ENCODE results near the gene TMEM229B. TPM values are rescaled to one million over a fixed set of nuclear protein-coding genes. Genes with fewer than 3 reads are reported as not detected.

TMEM229B gene
- total RNA-seq, 2 experiments from 2014 or later: 3.9 to 11.7 TPM

DNA sequence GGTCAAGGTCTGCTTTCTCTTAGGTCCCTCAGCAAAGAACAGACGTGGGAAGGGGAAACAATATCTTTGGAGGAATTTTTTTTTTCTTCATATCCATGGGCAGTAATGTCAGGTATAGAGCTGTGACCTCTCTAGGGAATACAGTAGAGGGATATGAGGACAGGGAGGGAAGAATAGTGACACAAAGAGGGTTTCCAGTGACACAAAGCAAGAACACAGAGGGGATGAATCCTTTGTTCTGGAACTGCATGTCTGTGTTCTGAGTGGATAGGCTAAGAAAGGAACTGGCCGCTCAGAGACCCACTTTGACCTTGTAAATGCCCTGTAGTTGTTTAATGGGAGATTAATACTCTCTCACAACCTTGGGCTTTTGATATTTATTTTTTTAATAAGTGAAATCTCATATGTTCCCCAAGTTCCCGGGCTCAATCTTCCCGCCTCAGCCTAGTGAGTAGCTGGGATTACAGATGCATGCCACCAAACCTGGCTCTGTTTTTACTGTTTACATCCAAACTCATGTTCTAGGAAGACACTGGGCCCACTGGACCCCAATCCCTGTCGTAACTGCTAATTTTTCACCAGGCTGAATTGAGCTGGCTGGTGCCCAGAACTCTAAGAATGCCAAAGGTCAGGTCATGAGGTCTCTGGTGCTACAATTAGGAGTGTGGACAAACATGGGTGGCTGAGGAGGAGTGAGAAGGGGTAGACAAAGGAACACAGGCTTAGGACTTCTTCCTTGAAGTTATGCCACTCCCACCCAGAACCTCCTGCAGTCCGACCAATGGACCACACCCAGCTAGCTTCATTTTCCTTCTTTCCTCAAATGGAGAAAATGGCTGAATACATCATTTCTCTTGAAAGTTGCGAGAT, 35.5 kb upstream of the TMEM229B start:
- Histone ChIP-seq H3K4me3 (ENCODE audit: low read depth, low read length, poor library complexity, severe bottlenecking) (no peak overlapping the region), H3K9me2 (ENCODE audit: insufficient read depth, low read length) (no peaks in the 10 kb centered on the region), H3K4me1 (ENCODE audit: insufficient read depth, low read length, poor library complexity, severe bottlenecking) (no peaks in the 10 kb centered on the region), H3K9me3 (ENCODE audit: low read length) (no peaks in the 10 kb centered on the region), H4K20me1 (ENCODE audit: insufficient read depth, low read length) (no peaks in the 10 kb centered on the region; the same call in 1 of the 2 replicates), H3K27ac (ENCODE audit: low read depth, low read length, poor library complexity, severe bottlenecking) (no peak overlapping the region), H3K36me3 (ENCODE audit: insufficient read depth, low read length) (no peaks in the 10 kb centered on the region), H2AFZ (ENCODE audit: low read length) (no peak overlapping the region), H3K79me2 (ENCODE audit: insufficient read depth, low read depth, low read length) (no peaks in the 10 kb centered on the region), H3K4me2 (ENCODE audit: low read length) (no peak overlapping the region)
- no TSS peak for BruUV-seq (replicated peaks)
- intact Hi-C loops (cut with micrococcal nuclease; ENCODE audit: unreplicated experiment): loop anchor here (10.0 kb wide), 1 partner anchor 181 kb away; the partner anchor contains the start of gene RDH12
- TF ChIP-seq EZH2phosphoT487 (IDR thresholded peaks at IDR 0.05; ENCODE audit: borderline replicate concordance, low read depth, low read length): no peak
- TF ChIP-seq CTCF (conservative IDR thresholded peaks at IDR 0.05; ENCODE audit: low read length): no peak
- ChIA-PET POLR2A (interaction anchor here (1.8 kb wide), 1 partner anchor 10 kb away, joined by 5 read pairs; no protein-coding TSS in a partner anchor), CTCF (ENCODE audit: unreplicated experiment) (no interaction called here)
- no peak for DNase-seq (ENCODE audit: low spot score)

DNA sequence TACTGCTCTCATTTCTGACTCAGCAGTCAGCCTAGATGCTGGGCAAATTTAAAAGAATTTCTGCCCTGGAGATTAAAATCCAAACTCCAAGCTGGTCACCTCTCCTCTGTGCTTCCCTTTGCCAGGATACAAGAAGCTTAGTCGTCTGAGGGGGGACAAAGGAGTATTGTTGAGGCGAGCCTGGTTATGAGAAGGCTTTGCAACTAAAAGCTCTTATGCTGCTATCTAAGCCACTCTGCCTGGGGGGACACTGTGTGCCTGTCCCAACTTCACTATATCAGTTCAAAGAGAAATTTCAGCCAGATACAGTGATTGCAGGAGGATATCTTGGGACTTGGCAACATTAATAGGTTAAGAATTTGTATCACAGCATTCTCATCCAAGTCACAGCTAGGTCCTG, 33.7 kb upstream of the TMEM229B start:
- POLR2A ChIA-PET: no interaction called here
- H3K4me3 ChIP-seq (ENCODE audit: low read depth, low read length, poor library complexity, severe bottlenecking): no peak overlapping the region
- no peaks in the 10 kb centered on the region for H3K79me2 ChIP-seq (ENCODE audit: insufficient read depth, low read depth, low read length)
- TF ChIP-seq CTCF (conservative IDR thresholded peaks at IDR 0.05; ENCODE audit: low read length) (no peak), EZH2phosphoT487 (IDR thresholded peaks at IDR 0.05; ENCODE audit: borderline replicate concordance, low read depth, low read length) (no peak)
- CTCF ChIA-PET (ENCODE audit: unreplicated experiment): no interaction called here
- intact Hi-C loops (cut with micrococcal nuclease; ENCODE audit: unreplicated experiment): loop anchor here (10.0 kb wide), 1 partner anchor 183 kb away; the partner anchor contains the start of gene RDH12
- H3K9me3 ChIP-seq (ENCODE audit: low read length): no peaks in the 10 kb centered on the region
- no peaks in the 10 kb centered on the region for H3K4me1 ChIP-seq (ENCODE audit: insufficient read depth, low read length, poor library complexity, severe bottlenecking)
- H3K4me2 ChIP-seq (ENCODE audit: low read length): no peak overlapping the region
- no peaks in the 10 kb centered on the region; the same call in 1 of the 2 replicates for H4K20me1 ChIP-seq (ENCODE audit: insufficient read depth, low read length)
- no peaks in the 10 kb centered on the region for H3K36me3 ChIP-seq (ENCODE audit: insufficient read depth, low read length)
- no peak overlapping the region for H3K27ac ChIP-seq (ENCODE audit: low read depth, low read length, poor library complexity, severe bottlenecking)
- no peak overlapping the region for H2AFZ ChIP-seq (ENCODE audit: low read length)
- no peaks in the 10 kb centered on the region for H3K9me2 ChIP-seq (ENCODE audit: insufficient read depth, low read length)
- DNase-seq (ENCODE audit: low spot score): no peak
- no TSS peak for BruUV-seq (replicated peaks)

DNA sequence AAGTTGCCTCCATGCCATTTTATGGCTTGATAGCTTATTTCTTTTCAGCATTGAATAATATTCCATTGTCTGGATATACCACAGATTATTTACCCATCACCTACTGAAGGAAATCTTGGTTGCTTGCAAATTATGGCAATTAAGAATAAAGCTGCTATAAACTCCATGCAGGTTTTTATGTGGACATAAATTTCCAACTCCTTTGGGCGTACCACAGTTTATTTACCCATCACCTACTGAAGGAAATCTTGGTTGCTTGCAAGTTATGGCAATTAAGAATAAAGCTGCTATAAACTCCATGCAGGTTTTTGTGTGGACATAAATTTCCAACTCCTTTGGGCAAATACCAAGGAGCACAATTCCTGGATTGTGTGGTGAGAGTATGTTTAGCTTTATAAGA, 32.0 kb upstream of the TMEM229B start:
- Histone ChIP-seq H3K4me1 (ENCODE audit: insufficient read depth, low read length, poor library complexity, severe bottlenecking) (peaks cover 10% of the 10 kb centered on the region), H3K79me2 (ENCODE audit: insufficient read depth, low read depth, low read length) (no peaks in the 10 kb centered on the region), H3K9me3 (ENCODE audit: low read length) (no peaks in the 10 kb centered on the region), H3K27ac (ENCODE audit: low read depth, low read length, poor library complexity, severe bottlenecking) (no peak overlapping the region), H3K4me2 (ENCODE audit: low read length) (no peak overlapping the region), H3K4me3 (ENCODE audit: low read depth, low read length, poor library complexity, severe bottlenecking) (no peak overlapping the region), H3K9me2 (ENCODE audit: insufficient read depth, low read length) (no peaks in the 10 kb centered on the region), H4K20me1 (ENCODE audit: insufficient read depth, low read length) (no peaks in the 10 kb centered on the region), H3K36me3 (ENCODE audit: insufficient read depth, low read length) (no peaks in the 10 kb centered on the region), H2AFZ (ENCODE audit: low read length) (no peak overlapping the region)
- no peak for DNase-seq (ENCODE audit: low spot score)
- ChIA-PET POLR2A (interaction anchor here (0.9 to 1.3 kb wide), 4 partner anchors 8 to 28 kb away, joined by 3 to 4 read pairs (median 4); no protein-coding TSS in a partner anchor), CTCF (ENCODE audit: unreplicated experiment) (no interaction called here)
- TF ChIP-seq EZH2phosphoT487 (IDR thresholded peaks at IDR 0.05; ENCODE audit: borderline replicate concordance, low read depth, low read length) (no peak), CTCF (conservative IDR thresholded peaks at IDR 0.05; ENCODE audit: low read length) (no peak)
- no TSS peak for BruUV-seq (replicated peaks)
- intact Hi-C loops (cut with micrococcal nuclease; ENCODE audit: unreplicated experiment): loop anchor here (10.0 kb wide), 1 partner anchor 184 kb away; the partner anchor contains the start of gene RDH12

Data from OCI-LY7 (cell line).